Prostate gland (tissue), 2 donors: Measurements from ENCODE around the gene ST6GALNAC5.
"Not testable (repeated sequence)": the region's sequence is repeated elsewhere in the genome, so short reads cannot be mapped to it uniquely, and the experiment has no call there.

ENCODE experiments used
- POLR2A ChIP-seq: fragments of 450-650 bp; IDR thresholded peaks from one replicate; pipeline ENCODE4 v1.6.1; 2016; ENCODE audit warnings: antibody characterized with exemption, mild to moderate bottlenecking
- TF ChIP-seq, protein P1 (sequence below), 4 experiments: fragments of 200-600 bp in 2 of 4; fragments of 450-650 bp in 2 of 4; sonication (generic) in 2 of 4; IDR thresholded peaks; 1 replicate in 3 of 4; 2 replicates in 1 of 4; pipeline ENCODE4 v1.5.1; 2016 to 2019; ENCODE audit warnings: antibody characterized with exemption in 4 of 4, mild to moderate bottlenecking in 2 of 4, moderate library complexity in 2 of 4

DNA sequence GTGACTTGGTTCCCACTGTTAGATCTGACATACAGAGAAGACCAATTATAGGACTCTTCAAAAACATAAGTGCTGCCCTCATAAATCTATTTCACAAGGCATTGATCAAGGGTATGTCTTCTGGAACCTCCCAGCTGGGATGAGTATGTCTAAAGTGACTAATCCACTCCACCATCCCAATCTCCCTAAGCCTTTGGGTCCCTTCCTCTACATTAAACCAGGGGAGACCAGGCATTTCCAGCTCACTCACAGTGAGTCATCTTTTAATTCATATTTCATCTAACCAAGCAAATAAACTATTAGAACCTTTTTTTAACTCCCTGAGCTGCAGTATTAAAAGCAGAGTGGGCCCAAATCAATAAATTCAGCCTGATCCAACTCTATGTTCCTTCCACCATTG lies 11.7 kb downstream of the ST6GALNAC5 start:
- TF ChIP-seq, protein P1, sequence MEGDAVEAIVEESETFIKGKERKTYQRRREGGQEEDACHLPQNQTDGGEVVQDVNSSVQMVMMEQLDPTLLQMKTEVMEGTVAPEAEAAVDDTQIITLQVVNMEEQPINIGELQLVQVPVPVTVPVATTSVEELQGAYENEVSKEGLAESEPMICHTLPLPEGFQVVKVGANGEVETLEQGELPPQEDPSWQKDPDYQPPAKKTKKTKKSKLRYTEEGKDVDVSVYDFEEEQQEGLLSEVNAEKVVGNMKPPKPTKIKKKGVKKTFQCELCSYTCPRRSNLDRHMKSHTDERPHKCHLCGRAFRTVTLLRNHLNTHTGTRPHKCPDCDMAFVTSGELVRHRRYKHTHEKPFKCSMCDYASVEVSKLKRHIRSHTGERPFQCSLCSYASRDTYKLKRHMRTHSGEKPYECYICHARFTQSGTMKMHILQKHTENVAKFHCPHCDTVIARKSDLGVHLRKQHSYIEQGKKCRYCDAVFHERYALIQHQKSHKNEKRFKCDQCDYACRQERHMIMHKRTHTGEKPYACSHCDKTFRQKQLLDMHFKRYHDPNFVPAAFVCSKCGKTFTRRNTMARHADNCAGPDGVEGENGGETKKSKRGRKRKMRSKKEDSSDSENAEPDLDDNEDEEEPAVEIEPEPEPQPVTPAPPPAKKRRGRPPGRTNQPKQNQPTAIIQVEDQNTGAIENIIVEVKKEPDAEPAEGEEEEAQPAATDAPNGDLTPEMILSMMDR (IDR thresholded peaks at IDR 0.05) = not testable (repeated sequence)
- not testable (repeated sequence) for TF ChIP-seq POLR2A
